ENCODE measurements around the gene VSTM2L.
"Not testable (repeated sequence)": the region's sequence is repeated elsewhere in the genome, so short reads cannot be mapped to it uniquely, and the experiment has no call there.

Gene VSTM2L, protein sequence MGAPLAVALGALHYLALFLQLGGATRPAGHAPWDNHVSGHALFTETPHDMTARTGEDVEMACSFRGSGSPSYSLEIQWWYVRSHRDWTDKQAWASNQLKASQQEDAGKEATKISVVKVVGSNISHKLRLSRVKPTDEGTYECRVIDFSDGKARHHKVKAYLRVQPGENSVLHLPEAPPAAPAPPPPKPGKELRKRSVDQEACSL

DNA sequence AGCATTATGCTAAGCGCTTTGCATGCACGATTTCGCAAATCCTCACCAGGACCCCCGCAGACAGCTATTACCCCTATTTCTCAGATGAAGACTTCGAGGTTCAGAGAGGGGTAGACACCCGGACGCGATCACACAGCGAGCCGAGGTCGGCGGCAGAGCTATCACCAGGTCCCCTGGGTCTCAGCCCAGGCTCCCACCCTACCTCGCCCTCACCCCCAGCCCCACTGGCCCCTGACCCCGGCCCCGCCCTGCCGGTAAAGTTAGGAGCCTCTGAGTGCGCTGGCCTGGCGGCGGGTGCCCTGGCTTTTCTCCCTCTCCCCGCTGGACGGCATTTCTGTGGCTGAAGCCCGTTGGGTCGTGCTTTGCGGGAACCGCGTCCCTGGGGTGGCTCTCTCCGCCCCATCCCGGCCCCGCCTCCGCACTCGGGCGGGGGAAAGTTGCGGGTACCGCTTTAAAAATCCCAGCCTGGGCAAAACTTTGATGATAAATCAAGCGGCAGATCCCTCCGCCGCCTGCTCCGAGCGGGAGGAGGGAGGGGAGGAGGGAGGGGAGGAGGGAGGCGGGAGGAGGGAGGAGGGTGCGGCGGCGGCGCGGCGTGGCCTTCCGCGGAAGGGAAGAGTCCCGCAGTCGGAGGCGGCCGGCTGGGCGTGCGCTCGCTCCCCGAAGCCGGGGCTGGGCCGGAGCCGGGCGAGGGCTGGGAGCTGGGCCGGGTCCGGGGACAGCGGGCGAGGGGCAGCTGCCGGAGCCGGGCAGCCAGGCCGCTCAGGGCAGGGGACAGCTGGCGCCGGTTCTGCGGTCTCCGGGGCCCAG, at the start of gene VSTM2L:
TSS of gene VSTM2L (plus strand) at position 624 of the 810 bp plus-strand sequence. CDS start 224 bp downstream, outside the sequence.
- peak within 1 kb of the TSS; percentile 37 for H3K4me3 ChIP-seq (replicated peaks; ENCODE audit: low read depth, low read length)
- DNase-seq (ENCODE audit: low read depth) = peak; percentile 54
- TF ChIP-seq CTCF (IDR thresholded peaks at IDR 0.05; ENCODE audit: low read length, missing control alignments) = no peak

DNA sequence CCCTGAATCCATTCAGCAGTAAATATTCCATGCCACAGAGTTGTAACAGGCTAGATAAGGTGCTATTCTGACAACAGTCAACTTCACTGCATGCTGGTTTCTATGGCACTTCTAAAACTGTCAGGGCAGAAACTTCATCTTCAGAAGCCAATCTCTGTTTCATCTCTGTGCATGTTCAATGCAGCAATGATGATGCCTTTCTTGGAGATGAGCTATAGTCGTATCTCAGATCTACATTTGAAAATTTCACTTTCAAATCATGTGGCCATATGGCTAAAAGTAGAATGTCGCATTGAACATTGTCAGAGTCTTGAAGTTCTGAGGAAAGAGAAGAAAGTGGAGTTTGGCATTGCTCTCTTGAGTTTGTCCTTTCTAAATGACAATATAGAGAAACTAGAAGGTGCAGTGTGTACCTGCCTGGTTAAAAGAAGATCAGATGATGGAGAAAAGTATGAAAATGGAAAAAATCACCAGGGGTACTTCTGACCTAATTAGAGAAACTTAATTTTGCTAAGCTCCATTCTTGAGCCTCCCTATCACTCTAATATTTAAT, 49.0 kb upstream of the VSTM2L start:
- no peak overlapping the region for H3K4me3 ChIP-seq (replicated peaks; ENCODE audit: low read depth, low read length)
- no peak for DNase-seq (ENCODE audit: low read depth)
- TF ChIP-seq CTCF (IDR thresholded peaks at IDR 0.05; ENCODE audit: low read length, missing control alignments) = no peak

GRCh38 chr20:37856034-37856433, 46.9 kb upstream of the VSTM2L start:
- not testable (repeated sequence) for DNase-seq (ENCODE audit: low read depth); H3K4me3 ChIP-seq (replicated peaks; ENCODE audit: low read depth, low read length)

GRCh38 chr20:37856932-37857660, 45.8 kb upstream of the VSTM2L start:
- DNase-seq (ENCODE audit: low read depth) = peak; percentile 45
- no peak for TF ChIP-seq CTCF (IDR thresholded peaks at IDR 0.05; ENCODE audit: low read length, missing control alignments)
- H3K4me3 ChIP-seq (replicated peaks; ENCODE audit: low read depth, low read length) = no peak overlapping the region

GRCh38 chr20:37859406-37860171, 43.3 kb upstream of the VSTM2L start:
- DNase-seq (ENCODE audit: low read depth) = no peak
- no peak overlapping the region for H3K4me3 ChIP-seq (replicated peaks; ENCODE audit: low read depth, low read length)
- TF ChIP-seq CTCF (IDR thresholded peaks at IDR 0.05; ENCODE audit: low read length, missing control alignments) = no peak

DNA sequence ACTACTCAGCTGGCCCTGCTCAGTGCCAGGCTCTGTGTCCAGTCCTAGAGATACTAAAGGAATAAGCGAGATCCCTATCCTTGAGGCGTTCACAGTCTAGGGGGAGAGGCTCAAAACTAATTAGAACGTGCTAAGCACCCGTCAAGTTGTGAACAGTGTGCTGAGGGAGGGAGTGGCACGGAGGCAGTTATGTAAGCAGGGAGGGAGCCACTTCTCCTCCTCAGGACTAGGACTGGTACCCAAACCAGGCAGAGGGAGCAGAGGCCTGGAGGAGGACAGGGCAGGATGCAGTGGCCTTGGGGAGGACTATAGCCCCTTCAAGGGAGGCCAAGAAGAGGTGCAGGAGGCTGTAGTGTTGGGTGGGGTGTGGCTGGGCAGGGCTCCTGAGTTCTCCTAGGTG, 39.6 kb upstream of the VSTM2L start:
- TF ChIP-seq CTCF (IDR thresholded peaks at IDR 0.05; ENCODE audit: low read length, missing control alignments) = no peak
- no peak for DNase-seq (ENCODE audit: low read depth)
- H3K4me3 ChIP-seq (replicated peaks; ENCODE audit: low read depth, low read length) = no peak overlapping the region
